HepG2 (cell line): Measurements from ENCODE around the gene SEC61B. TPM values are rescaled to one million over a fixed set of nuclear protein-coding genes. Genes with fewer than 3 reads are reported as not detected.

Source experiments
- ATF5 ChIP-seq: sonication (generic); formaldehyde crosslinking; IDR thresholded peaks from 2 replicates; pipeline ENCODE4 v1.4.0; 2020; ENCODE audit warnings: mild to moderate bottlenecking, low read depth, missing genetic modification reagents
- DRAP1 ChIP-seq: IDR thresholded peaks from 2 replicates; pipeline ENCODE4 v1.6.1; 2016; ENCODE audit warnings: missing genetic modification reagents, missing compliant biosample characterization
- EHMT2 ChIP-seq: fragments of 200-600 bp; sonication (generic); IDR thresholded peaks from 2 replicates; pipeline ENCODE4 v1.7.0; 2017; ENCODE audit warnings: antibody characterized with exemption, low read depth, low read length, borderline replicate concordance
- GPBP1L1 ChIP-seq: sonication (generic); formaldehyde crosslinking; IDR thresholded peaks from 2 replicates; pipeline ENCODE4 v1.5.0; 2020; ENCODE audit warnings: mild to moderate bottlenecking, missing genetic modification reagents
- KDM5B ChIP-seq: sonication (generic); formaldehyde crosslinking; IDR thresholded peaks from 2 replicates; pipeline ENCODE4 v1.4.0; 2020; ENCODE audit warnings: missing genetic modification reagents, mild to moderate bottlenecking, borderline replicate concordance
- MXD1 ChIP-seq: sonication (generic); formaldehyde crosslinking; IDR thresholded peaks from 2 replicates; pipeline ENCODE4 v1.4.0; 2020; ENCODE audit warnings: mild to moderate bottlenecking, missing genetic modification reagents
- PITX1 ChIP-seq: sonication (generic); formaldehyde crosslinking; IDR thresholded peaks from 2 replicates; pipeline ENCODE4 v1.5.1; 2020; ENCODE audit warnings: mild to moderate bottlenecking, missing genetic modification reagents
- POLR2AphosphoS2 ChIP-seq: IDR thresholded peaks from 2 replicates; pipeline ENCODE4 v1.6.1; 2011; ENCODE audit warnings: low read depth, low read length, improper control_type of control experiment
- PRMT3 ChIP-seq: sonication (generic); formaldehyde crosslinking; IDR thresholded peaks from 2 replicates; pipeline ENCODE4 v1.8.1; 2022; ENCODE audit warnings: low read depth, mild to moderate bottlenecking, moderate library complexity, missing genetic modification reagents, borderline replicate concordance
- SOX13 ChIP-seq, 3 experiments: fragments of 450-650 bp in 1 of 3; sonication (generic) in 1 of 3; formaldehyde crosslinking in 1 of 3; IDR thresholded peaks in 2 of 3; conservative IDR thresholded peaks in 1 of 3; 2 replicates each; pipeline versions ENCODE4 v1.5.0 to v1.6.1; 2016 to 2020; ENCODE audit warnings: antibody characterized with exemption in 1 of 3, mild to moderate bottlenecking in 1 of 3, missing compliant biosample characterization in 1 of 3, missing genetic modification reagents in 1 of 3, moderate library complexity in 1 of 3
- SRY ChIP-seq: sonication (generic); formaldehyde crosslinking; IDR thresholded peaks from 2 replicates; pipeline ENCODE4 v1.8.0; 2022; ENCODE audit warnings: mild to moderate bottlenecking, missing genetic modification reagents
- TBX2 ChIP-seq: sonication (generic); formaldehyde crosslinking; IDR thresholded peaks from 2 replicates; pipeline ENCODE4 v1.5.0; 2020; ENCODE audit warnings: missing genetic modification reagents, mild to moderate bottlenecking, borderline replicate concordance
- TEF ChIP-seq: sonication (generic); formaldehyde crosslinking; IDR thresholded peaks from 2 replicates; pipeline ENCODE4 v1.5.0; 2020; ENCODE audit warnings: missing genetic modification reagents
- YEATS2 ChIP-seq: sonication (generic); formaldehyde crosslinking; IDR thresholded peaks from 2 replicates; pipeline ENCODE4 v1.4.0; 2020; ENCODE audit warnings: missing genetic modification reagents, borderline replicate concordance
- ZNF580 ChIP-seq: IDR thresholded peaks from 2 replicates; pipeline ENCODE4 v1.6.1; 2016; ENCODE audit warnings: low read depth, borderline replicate concordance
- ZNF674 ChIP-seq: sonication (generic); formaldehyde crosslinking; IDR thresholded peaks from 2 replicates; pipeline ENCODE4 v1.5.0; 2020; ENCODE audit warnings: low read depth, mild to moderate bottlenecking, missing genetic modification reagents
- ZNF768 ChIP-seq: sonication (generic); formaldehyde crosslinking; IDR thresholded peaks from 2 replicates; pipeline ENCODE4 v1.4.0; 2020; ENCODE audit warnings: missing genetic modification reagents
- ZZZ3 ChIP-seq: sonication (generic); formaldehyde crosslinking; IDR thresholded peaks from 2 replicates; pipeline ENCODE4 v1.4.0; 2020; ENCODE audit warnings: missing genetic modification reagents, mild to moderate bottlenecking, borderline replicate concordance
- polyA plus RNA-seq, 8 experiments: library from polyadenylated mRNA; depleted of rRNA in 3 of 8; stranded (reverse) in 7 of 8; unstranded in 1 of 8; fragments of >200 nt; fragmentation: Illumina TruSeq in 4 of 8; extraction: Trizol in 4 of 8; gene quantifications; 2 replicates each; pipeline versions ENCODE4 v1.2.1 to v1.2.3, GENCODE V29; 2011 to 2016; ENCODE audit warnings: low read depth in 4 of 8, missing spikeins in 1 of 8, mixed read lengths in 1 of 8; ENCODE audit not compliant: insufficient read depth in 1 of 8
- total RNA-seq, 5 experiments: library from RNA; depleted of rRNA; stranded (reverse); fragments of >200 nt; fragmentation: Illumina TruSeq; extraction: Trizol; gene quantifications; 2 replicates each; pipeline ENCODE4 v1.2.3, GENCODE V29; 2016; ENCODE audit warnings: low read depth in 1 of 5
- TF ChIP-seq, protein P1 (sequence below): IDR thresholded peaks from 2 replicates; pipeline ENCODE4 v1.6.1; 2016; ENCODE audit warnings: mild to moderate bottlenecking, missing biosample characterization, missing genetic modification reagents
- TF ChIP-seq, protein P2 (sequence below): sonication (generic); formaldehyde crosslinking; IDR thresholded peaks from 2 replicates; pipeline ENCODE4 v1.4.0; 2020; ENCODE audit warnings: missing genetic modification reagents

Gene SEC61B
- total and polyA plus RNA-seq, 2 of the 13 experiments (the other 11 are each of a cell fraction or from before 2014, with no cell fraction given), result 191 to 368 TPM

GRCh38 chr9:99221621-99222415 is at the start of gene SEC61B, which contains the start of gene ALG2 (continued):
- TF ChIP-seq SRY (CRISPR knock-in tag) (peak; percentile 64; the same call in 1 of the 2 replicates), EHMT2 (no peak; the same call in 1 of the 2 replicates), MXD1 (CRISPR knock-in tag) (peak; percentile 86), ZNF580 (CRISPR knock-in tag) (peak; percentile 23; the same call in 1 of the 2 replicates), KDM5B (CRISPR knock-in tag) (peak; percentile 96), PITX1 (CRISPR knock-in tag) (no peak), TEF (CRISPR knock-in tag) (peak; percentile 62; the same call in 1 of the 2 replicates), POLR2AphosphoS2 (no peak), DRAP1 (peak; percentile 45), ZNF674 (CRISPR knock-in tag) (no peak), GPBP1L1 (CRISPR knock-in tag) (no peak), TBX2 (CRISPR knock-in tag) (peak; percentile 57; the same call in 1 of the 2 replicates), YEATS2 (CRISPR knock-in tag) (peak; percentile 89), PRMT3 (CRISPR knock-in tag) (0 out of 2 replicates have a peak, but pooled peaks have one; percentile 26), ZZZ3 (no peak), ZNF768 (CRISPR knock-in tag) (peak; percentile 63; the same call in 1 of the 2 replicates), ATF5 (CRISPR knock-in tag) (no peak), SOX13 (IDR thresholded peaks at IDR 0.05) (no peak), SOX13 (CRISPR knock-in tag; conservative IDR thresholded peaks at IDR 0.05 in 1 of 2, IDR thresholded peaks at IDR 0.05 in 1 of 2) (peak in 1 of 2 experiments; percentile 26; a peak in 1 of 4 replicates)
- TF ChIP-seq, protein P1, sequence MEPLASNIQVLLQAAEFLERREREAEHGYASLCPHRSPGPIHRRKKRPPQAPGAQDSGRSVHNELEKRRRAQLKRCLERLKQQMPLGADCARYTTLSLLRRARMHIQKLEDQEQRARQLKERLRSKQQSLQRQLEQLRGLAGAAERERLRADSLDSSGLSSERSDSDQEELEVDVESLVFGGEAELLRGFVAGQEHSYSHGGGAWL (CRISPR knock-in tag), result peak; percentile 80; the same call in 1 of the 2 replicates
- TF ChIP-seq, protein P2, sequence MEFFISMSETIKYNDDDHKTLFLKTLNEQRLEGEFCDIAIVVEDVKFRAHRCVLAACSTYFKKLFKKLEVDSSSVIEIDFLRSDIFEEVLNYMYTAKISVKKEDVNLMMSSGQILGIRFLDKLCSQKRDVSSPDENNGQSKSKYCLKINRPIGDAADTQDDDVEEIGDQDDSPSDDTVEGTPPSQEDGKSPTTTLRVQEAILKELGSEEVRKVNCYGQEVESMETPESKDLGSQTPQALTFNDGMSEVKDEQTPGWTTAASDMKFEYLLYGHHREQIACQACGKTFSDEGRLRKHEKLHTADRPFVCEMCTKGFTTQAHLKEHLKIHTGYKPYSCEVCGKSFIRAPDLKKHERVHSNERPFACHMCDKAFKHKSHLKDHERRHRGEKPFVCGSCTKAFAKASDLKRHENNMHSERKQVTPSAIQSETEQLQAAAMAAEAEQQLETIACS (CRISPR knock-in tag), result no peak; the same call in 1 of the 2 replicates
